ENCODE results near the gene EIF1AY. TPM values are rescaled to one million over a fixed set of nuclear protein-coding genes. Genes with fewer than 3 reads are reported as not detected.

EIF1AY gene
- total RNA-seq, 4 donors from 2014 or later, result 5.7 to 12.7 TPM; not detected in 2

GRCh38 chrY:20581687-20582086, 6.1 kb downstream of the EIF1AY start:
- no peaks in the 10 kb centered on the region for H3K9me3 ChIP-seq
- TF ChIP-seq POLR2A (IDR thresholded peaks at IDR 0.05) (no peak), EP300 (IDR thresholded peaks at IDR 0.05) (no peak), CTCF (IDR thresholded peaks at IDR 0.05) (no peak)
- peaks cover 0 to 3% (median 0%) of the 10 kb centered on the region in 3 donors for H3K36me3 ChIP-seq
- WGBS, 2 donors, result 79% methylated on average over 3 of the region's 3 CpGs; no CpG with 5 or more reads in 1 of the 2 donors
- H3K27me3 ChIP-seq, result no peaks in the 10 kb centered on the region
- no peak for DNase-seq (ENCODE audit: low spot score in 2 of 2)
- no peaks in the 10 kb centered on the region for H3K4me1 ChIP-seq
- no peak overlapping the region for H3K4me3 ChIP-seq
- no peak overlapping the region for H3K27ac ChIP-seq

GRCh38 chrY:20586161-20586560, 10.6 kb downstream of the EIF1AY start:
- Histone ChIP-seq H3K36me3 (peaks cover 0 to 15% (median 0%) of the 10 kb centered on the region in 3 donors), H3K4me3 (no peak overlapping the region), H3K27me3 (no peaks in the 10 kb centered on the region), H3K27ac (no peak overlapping the region), H3K4me1 (no peaks in the 10 kb centered on the region), H3K9me3 (no peaks in the 10 kb centered on the region)
- no peak for TF ChIP-seq POLR2A (IDR thresholded peaks at IDR 0.05)
- TF ChIP-seq EP300 (IDR thresholded peaks at IDR 0.05), result no peak
- no peak for TF ChIP-seq CTCF (IDR thresholded peaks at IDR 0.05)
- WGBS, 2 donors, result 84% methylated on average over 4 of the region's 4 CpGs; no CpG with 5 or more reads in 1 of the 2 donors
- DNase-seq (ENCODE audit: low spot score in 2 of 2), result no peak

Small RNA genes lying within 50 kb of the gene (small RNA-seq; reads per million reads assigned to genes)
- gene KDM5DP1, result not detected

Other genes starting within 250 kb of the EIF1AY start
- not detected for gene RPS4Y2, start 180.3 kb downstream of the EIF1AY start, total RNA-seq

Measured in tibial nerve (tissue), 4 donors.